ENCODE measurements around the gene NMRAL1.

NMRAL1 gene

GRCh38 chr16:4412854-4413253, 61.6 kb downstream of the NMRAL1 start:
- Histone ChIP-seq H3K27me3 (ENCODE audit: low read length) (no peaks in the 10 kb centered on the region), H3K4me3 (ENCODE audit: insufficient read depth, low read length, poor library complexity, severe bottlenecking) (no peak overlapping the region), H3K9me3 (ENCODE audit: insufficient read depth, low read length) (no peaks in the 10 kb centered on the region), H2AFZ (ENCODE audit: low read depth, low read length, severe bottlenecking) (no peak overlapping the region), H3K79me2 (ENCODE audit: insufficient read depth, low read length) (peaks cover 34% of the 10 kb centered on the region), H4K20me1 (ENCODE audit: low read depth, low read length) (peaks cover 5% of the 10 kb centered on the region; the same call in 1 of the 2 replicates), H3K27ac (ENCODE audit: low read depth, low read length) (no peak overlapping the region), H3K9me2 (replicated peaks; ENCODE audit: insufficient read depth, low read length) (no peaks in the 10 kb centered on the region), H3K4me2 (ENCODE audit: low read depth, low read length, poor library complexity, severe bottlenecking) (no peak overlapping the region), H3K36me3 (ENCODE audit: low read length) (no peaks in the 10 kb centered on the region), H3F3A (ENCODE audit: insufficient read depth) (peaks cover 13% of the 10 kb centered on the region; the same call in 1 of the 2 replicates), H3K9ac (ENCODE audit: low read length) (no peak overlapping the region)
- no peak for TF ChIP-seq EZH2phosphoT487 (conservative IDR thresholded peaks at IDR 0.05; ENCODE audit: low read length)
- no peak for TF ChIP-seq CTCF (IDR thresholded peaks at IDR 0.05; ENCODE audit: insufficient read depth, low read length, poor library complexity, severe bottlenecking)

GRCh38 chr16:4412159-4412558, 62.3 kb downstream of the NMRAL1 start:
- peaks cover 34% of the 10 kb centered on the region for H3K79me2 ChIP-seq (ENCODE audit: insufficient read depth, low read length)

More at GRCh38 chr16:4412159-4412558, 62.3 kb downstream of the NMRAL1 start:
- Histone ChIP-seq H3K27me3 (ENCODE audit: low read length) (no peaks in the 10 kb centered on the region), H3K9ac (ENCODE audit: low read length) (no peak overlapping the region), H3K9me2 (replicated peaks; ENCODE audit: insufficient read depth, low read length) (no peaks in the 10 kb centered on the region), H3F3A (ENCODE audit: insufficient read depth) (peaks cover 13% of the 10 kb centered on the region; the same call in 1 of the 2 replicates), H2AFZ (ENCODE audit: low read depth, low read length, severe bottlenecking) (no peak overlapping the region), H3K27ac (ENCODE audit: low read depth, low read length) (no peak overlapping the region), H3K9me3 (ENCODE audit: insufficient read depth, low read length) (no peaks in the 10 kb centered on the region), H3K4me3 (ENCODE audit: insufficient read depth, low read length, poor library complexity, severe bottlenecking) (no peak overlapping the region), H3K36me3 (ENCODE audit: low read length) (no peaks in the 10 kb centered on the region), H4K20me1 (ENCODE audit: low read depth, low read length) (peaks cover 5% of the 10 kb centered on the region; the same call in 1 of the 2 replicates), H3K4me2 (ENCODE audit: low read depth, low read length, poor library complexity, severe bottlenecking) (no peak overlapping the region)
- no peak for TF ChIP-seq CTCF (IDR thresholded peaks at IDR 0.05; ENCODE audit: insufficient read depth, low read length, poor library complexity, severe bottlenecking)
- no peak for TF ChIP-seq EZH2phosphoT487 (conservative IDR thresholded peaks at IDR 0.05; ENCODE audit: low read length)

Data from SU-DHL-6 (cell line).